IPS-NIHi7 (cell line): ENCODE results near the gene DNLZ.
"Not testable (repeated sequence)": the region's sequence is repeated elsewhere in the genome, so short reads cannot be mapped to it uniquely, and the experiment has no call there.

Source experiments
- DNase-seq: peaks from one replicate; pipeline ENCODE4 v3.0.0; 2012; ENCODE audit warnings: mixed read lengths; ENCODE audit errors: extremely low spot score

The DNLZ gene

GRCh38 chr9:136331556-136332481 lies 31.7 kb downstream of the DNLZ start:
- no peak for DNase-seq

DNA sequence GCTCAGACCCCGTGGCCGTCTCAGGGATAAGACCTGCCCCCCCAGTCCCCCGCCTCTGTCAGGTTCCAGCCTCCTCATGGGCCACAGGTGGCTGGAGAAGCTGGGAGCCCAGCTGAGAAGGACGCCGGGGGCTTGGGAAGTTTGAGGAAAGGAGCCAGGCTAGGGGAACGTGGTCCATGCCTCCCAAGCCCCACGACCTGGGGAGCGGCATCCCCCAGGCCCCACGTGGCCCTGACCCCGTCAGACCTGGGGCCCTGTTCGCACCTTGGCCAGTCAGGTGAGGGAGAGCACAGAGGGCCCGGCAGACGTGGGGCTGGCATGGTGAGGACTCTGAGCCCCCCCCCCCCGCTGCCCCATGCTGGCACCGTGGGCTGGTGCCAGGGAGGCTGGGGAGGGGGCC lies 32.5 kb downstream of the DNLZ start:
- DNase-seq: no peak

DNA sequence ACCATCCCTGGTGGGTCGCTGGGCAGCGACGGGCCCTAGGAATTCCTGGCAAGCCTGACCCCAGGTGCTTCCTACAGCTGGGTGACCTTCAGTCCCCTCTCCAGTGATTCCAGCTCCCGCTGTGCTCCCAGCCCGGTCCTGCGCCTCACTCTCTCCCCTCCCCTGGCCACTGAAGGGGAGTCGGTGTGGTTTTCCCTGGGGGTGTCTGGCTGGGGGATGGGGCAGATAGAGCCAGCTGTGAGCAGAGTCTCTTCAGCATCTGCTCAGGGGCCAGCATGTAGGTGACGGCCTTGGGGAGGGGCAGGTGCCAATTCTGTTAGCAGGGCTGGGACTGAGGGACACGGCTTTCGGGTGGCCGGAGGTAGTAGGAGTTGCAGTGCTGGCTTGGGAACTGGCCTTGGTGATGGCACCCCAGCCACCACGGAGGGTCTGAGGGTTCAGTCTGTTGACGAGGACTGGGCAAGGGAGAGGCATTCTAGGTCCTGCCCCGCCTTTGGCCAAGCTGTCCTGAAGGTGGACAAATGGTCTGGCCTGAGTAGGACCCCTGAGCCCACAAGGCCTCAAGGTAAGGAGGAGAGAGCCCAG lies 33.0 kb downstream of the DNLZ start:
- no peak for DNase-seq

GRCh38 chr9:136329636-136330405 lies 33.7 kb downstream of the DNLZ start:
- no peak for DNase-seq

GRCh38 chr9:136329211-136329627 lies 34.3 kb downstream of the DNLZ start:
- no peak for DNase-seq

DNA sequence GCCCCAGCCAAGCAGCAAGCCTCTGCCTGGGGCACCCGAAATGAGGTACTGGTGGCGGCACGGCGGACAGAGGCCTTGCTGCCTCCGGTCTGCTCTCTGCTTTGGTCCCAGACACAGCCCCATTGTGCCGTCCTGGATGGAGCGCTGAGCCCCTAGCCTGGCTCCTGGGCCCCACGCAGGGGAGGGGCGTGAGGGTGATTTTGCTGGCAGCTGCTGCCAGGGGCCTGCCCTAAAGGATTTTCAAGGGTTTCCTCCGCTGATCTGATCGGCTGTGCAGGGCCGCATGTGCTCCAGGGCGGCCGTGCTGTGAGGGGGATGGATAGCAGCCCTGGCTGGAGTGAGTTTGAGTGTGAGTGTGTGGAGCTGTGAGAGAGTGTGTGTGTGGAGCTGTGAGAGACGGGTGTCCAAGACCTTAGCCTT lies 34.9 kb downstream of the DNLZ start:
- no peak for DNase-seq

- no peak for DNase-seq
Observed at GRCh38 chr9:136328011-136328621, 35.4 kb downstream of the DNLZ start.

GRCh38 chr9:136327304-136327974 lies 36.1 kb downstream of the DNLZ start, which contains the start of gene GPSM1:
GPSM1 (plus strand) TSS chr9:136327539; CDS start chr9:136327696, 157 bp downstream.
- DNase-seq: peak; percentile 75

DNA sequence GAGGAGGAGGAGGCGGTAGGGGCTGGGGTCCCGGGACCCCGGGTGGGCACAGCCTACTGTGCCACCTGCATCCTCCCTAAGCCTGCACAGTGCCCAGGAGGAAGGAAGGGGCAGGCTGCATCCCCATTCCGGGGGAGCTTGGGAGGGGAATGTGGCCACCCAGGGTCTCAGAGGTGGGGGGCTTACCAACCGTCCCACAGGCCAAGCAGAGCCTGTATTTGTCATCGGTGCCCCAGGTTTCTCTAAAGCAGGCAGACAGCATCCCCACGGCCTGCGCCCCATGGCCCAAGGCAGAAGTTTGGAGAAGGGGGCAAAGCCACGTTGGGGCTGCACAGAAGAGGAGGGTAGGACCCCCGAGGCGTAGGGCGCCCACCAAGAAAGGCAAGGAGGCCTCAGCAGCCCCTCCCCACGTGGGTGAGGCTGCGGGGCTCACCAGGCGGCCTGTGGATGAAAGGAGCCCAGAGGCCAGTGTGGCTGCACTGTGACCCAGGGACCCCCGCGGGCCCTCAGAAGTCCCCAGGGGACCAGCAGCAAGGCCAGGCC lies 36.7 kb downstream of the DNLZ start:
- no peak for DNase-seq

- DNase-seq: peak; percentile 70
Observed at GRCh38 chr9:136326061-136326760, 37.3 kb downstream of the DNLZ start.

- DNase-seq: no peak
Observed at GRCh38 chr9:136325358-136325757, 38.2 kb downstream of the DNLZ start.

DNA sequence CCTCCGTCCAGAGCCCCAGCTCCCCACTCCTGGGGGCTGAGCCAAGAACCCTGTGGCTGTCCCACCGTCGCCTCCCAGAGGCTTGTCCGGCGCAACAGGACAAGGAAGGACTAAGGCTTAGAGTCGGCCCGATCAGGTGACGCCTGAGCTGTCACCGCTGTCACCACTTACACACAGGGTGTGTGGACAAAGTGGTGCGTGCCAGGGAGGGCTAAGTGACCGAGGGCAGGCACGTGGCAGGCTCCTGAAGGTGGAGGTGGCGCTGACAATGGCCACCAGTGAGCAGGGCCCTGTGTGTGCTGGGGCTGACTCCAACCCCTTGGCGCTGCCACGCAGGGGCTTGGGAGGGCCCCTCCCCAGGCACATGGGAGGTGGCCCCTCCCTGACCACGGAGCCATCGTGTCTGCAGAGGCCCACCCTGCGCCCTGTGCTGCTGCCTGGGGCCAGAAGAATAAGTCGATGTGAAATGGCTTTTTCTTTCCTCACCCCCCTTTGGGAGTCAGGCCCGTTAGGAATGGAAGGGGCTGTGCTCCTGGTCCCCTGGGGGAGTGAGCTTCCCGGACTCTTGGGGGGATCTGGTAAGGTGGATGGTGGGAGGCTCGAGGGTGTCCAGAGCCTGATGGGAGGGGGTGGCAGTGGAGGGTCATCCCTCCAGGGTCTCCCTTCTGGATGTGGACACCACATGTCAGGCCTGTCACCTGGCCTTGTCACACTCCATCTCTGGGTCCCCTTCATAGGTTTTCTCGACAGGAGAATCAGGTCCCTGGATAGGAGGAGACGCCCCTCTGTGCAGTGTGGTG lies 38.8 kb downstream of the DNLZ start:
- DNase-seq: peak; percentile 55

- DNase-seq: no peak
Observed at GRCh38 chr9:136323371-136323789, 40.2 kb downstream of the DNLZ start.

DNA sequence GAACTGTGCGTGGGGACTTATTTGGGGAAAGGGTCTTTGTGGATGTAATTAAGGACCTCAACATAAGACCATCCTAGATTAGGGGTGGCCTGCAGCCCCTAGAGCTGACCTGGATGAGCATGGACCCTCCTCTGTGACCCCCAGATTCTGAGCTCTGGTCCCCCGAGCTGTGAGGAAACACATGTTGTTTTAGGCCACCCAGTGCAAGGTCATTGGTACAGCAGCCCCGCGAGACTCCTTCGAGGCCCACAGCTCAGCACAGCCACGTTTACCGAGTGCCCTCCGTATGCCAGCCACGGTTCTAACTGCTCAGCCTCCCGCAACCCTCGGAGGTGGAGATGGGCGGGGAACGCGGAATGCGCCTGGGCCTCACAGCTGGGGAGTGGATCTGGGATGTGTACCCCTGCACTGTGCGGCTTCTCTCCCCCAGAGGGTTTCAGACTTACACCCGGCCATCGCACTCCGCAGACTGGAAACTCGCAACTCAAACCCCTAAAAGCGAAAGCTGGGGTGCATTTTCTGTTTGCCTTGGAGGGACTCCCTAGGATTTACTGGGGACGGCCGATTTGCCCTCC lies 40.7 kb downstream of the DNLZ start:
- no peak for DNase-seq

- DNase-seq: no peak
Observed at GRCh38 chr9:136321561-136321960, 42.0 kb downstream of the DNLZ start.

- not testable (repeated sequence) for DNase-seq
Observed at GRCh38 chr9:136320972-136321371, 42.6 kb downstream of the DNLZ start.

DNA sequence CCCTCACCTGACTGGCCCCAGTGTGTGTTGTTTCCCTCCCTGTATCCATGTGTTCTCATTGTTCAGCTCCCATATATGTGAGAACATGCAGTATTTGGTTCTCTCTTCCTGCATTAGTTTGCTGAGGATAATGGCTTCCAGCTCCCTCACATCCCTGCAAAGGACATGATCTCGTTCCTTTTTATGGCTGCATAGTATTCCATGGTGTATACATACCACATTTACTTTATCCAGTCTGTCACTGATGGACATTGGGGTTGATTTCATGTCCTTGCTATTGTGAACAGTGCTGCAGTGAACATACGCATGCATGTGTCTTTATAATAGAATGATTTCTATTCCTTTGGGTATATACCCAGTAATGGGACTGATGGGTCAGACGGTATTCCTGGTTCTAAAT lies 43.6 kb downstream of the DNLZ start:
- not testable (repeated sequence) for DNase-seq

DNA sequence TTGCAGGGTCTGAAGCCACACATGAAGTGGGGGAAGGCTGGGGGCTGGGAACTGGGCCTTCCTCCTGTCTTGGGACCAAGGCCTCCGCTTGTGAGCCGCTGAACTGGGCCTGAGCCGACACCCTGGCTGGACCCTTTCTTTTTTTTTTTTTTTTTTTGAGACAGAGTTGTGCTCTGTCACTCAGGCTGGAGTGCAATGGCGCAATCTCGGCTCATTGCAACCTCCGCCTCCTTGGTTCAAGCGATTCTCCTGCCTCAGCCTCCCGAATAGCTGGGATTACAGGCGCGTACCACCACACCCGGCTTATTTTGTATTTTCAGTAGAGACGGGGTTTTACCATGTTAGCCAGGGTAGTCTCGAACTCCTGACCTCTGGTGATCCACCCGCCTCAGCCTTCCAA lies 44.3 kb downstream of the DNLZ start:
- not testable (repeated sequence) for DNase-seq

- no peak for DNase-seq
Observed at GRCh38 chr9:136318776-136319241, 44.7 kb downstream of the DNLZ start.
